GM10266 (cell line): ENCODE measurements around the gene KCNH6.

ENCODE experiments used
- DNase-seq: peaks from one replicate; pipeline ENCODE4 v3.0.0; 2012; ENCODE audit errors: extremely low spot score
- CTCF ChIP-seq: IDR thresholded peaks from 2 replicates; pipeline ENCODE4 v1.5.1; 2012; ENCODE audit warnings: mild to moderate bottlenecking, low read depth; ENCODE audit not compliant: control insufficient read depth, insufficient read depth; ENCODE audit errors: missing control alignments

The KCNH6 gene

GRCh38 chr17:63494300-63494928 lies 28.7 kb upstream of the KCNH6 start:
- TF ChIP-seq CTCF: no peak
- DNase-seq: no peak

- TF ChIP-seq CTCF: no peak
- no peak for DNase-seq
Measured at GRCh38 chr17:63495491-63495890, 27.7 kb upstream of the KCNH6 start.

- no peak for TF ChIP-seq CTCF
- no peak for DNase-seq
Measured at GRCh38 chr17:63496177-63496576, 27.0 kb upstream of the KCNH6 start.

GRCh38 chr17:63496663-63497400 lies 26.3 kb upstream of the KCNH6 start:
- no peak for TF ChIP-seq CTCF

GRCh38 chr17:63497708-63498483 lies 25.3 kb upstream of the KCNH6 start:
- TF ChIP-seq CTCF: no peak
- DNase-seq: no peak

More at GRCh38 chr17:63496663-63497400, 26.3 kb upstream of the KCNH6 start:
- no peak for DNase-seq

GRCh38 chr17:63498626-63499195 lies 24.4 kb upstream of the KCNH6 start:
- DNase-seq: no peak
- TF ChIP-seq CTCF: no peak
